ENCODE measurements around the gene HEXA. TPM values are rescaled to one million over a fixed set of nuclear protein-coding genes. Genes with fewer than 3 reads are reported as not detected.

The HEXA gene
- total and polyA plus RNA-seq, 2 of the 8 experiments (the other 6 are each of a cell fraction or from before 2014, with no cell fraction given), result 52.5 to 73.7 TPM

DNA sequence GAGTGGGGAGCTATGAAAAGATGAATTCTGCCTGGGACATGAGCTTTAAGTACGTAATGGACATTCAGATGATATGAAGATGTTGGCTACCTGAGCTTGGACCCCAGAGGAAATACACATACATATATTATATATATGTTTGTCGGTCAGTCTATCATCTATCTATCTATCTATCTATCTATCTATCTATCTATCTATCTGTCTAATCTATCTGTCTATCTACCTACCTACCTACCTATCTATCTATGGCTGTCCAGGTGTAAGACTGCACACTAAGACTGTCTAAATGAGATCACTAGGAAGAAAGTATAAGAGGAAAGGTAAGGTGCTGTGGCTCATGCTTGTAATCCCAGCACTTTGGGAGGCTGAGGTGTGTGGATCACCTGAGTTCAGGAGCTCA lies 37.7 kb downstream of the HEXA start:
- Histone ChIP-seq H3K23me2 (ENCODE audit: low read depth, low read length) (no peaks in the 10 kb centered on the region; the same call in 1 of the 2 replicates), H3K14ac (ENCODE audit: insufficient read length) (no peak overlapping the region), H3K56ac (replicated peaks; ENCODE audit: insufficient read length, low read depth, low read length) (no peak overlapping the region), H2BK15ac (ENCODE audit: low read length) (no peak overlapping the region), H2BK12ac (ENCODE audit: low read depth, low read length) (no peak overlapping the region), H4K91ac (replicated peaks; ENCODE audit: insufficient read length, low read length) (no peak overlapping the region), H3K79me2 (ENCODE audit: control insufficient read depth in 1 of 2, insufficient read depth in 2 of 2, low read length in 2 of 2) (no peaks in the 10 kb centered on the region), H4K8ac (ENCODE audit: extremely low read depth, insufficient read depth, low read length) (no peak overlapping the region), H3K79me1 (ENCODE audit: low read depth, low read length) (no peaks in the 10 kb centered on the region), H3K18ac (ENCODE audit: extremely low read depth, low read length) (no peak overlapping the region), H3K9me3 (ENCODE audit: insufficient read depth in 2 of 2, low read depth in 1 of 2, low read length in 1 of 2) (no peaks in the 10 kb centered on the region), H3K4me2 (ENCODE audit: insufficient read depth in 1 of 2, low read depth in 2 of 2, low read length in 2 of 2) (no peak overlapping the region), H3K23ac (ENCODE audit: insufficient read length) (no peak overlapping the region), H2AK5ac (ENCODE audit: low read depth, low read length) (no peak overlapping the region), H3K4me3 (ENCODE audit: extremely low read depth in 1 of 4, insufficient read depth in 2 of 4, low read depth in 3 of 4, low read length in 4 of 4) (no peak overlapping the region), H3K27ac (ENCODE audit: low read depth, low read length) (no peak overlapping the region), H3K4ac (replicated peaks; ENCODE audit: insufficient read length, low read depth, low read length) (no peak overlapping the region), H3K4me1 (replicated peaks in 1 of 4; ENCODE audit: control insufficient read depth in 3 of 4, insufficient read depth in 4 of 4, low read length in 3 of 4) (peaks cover 0 to 2% (median 2%) of the 10 kb centered on the region in 4 experiments; a peak in 4 of 7 replicates), H2BK20ac (ENCODE audit: low read length) (no peak overlapping the region), H2BK120ac (replicated peaks; ENCODE audit: low read depth, low read length) (no peak overlapping the region), H4K5ac (ENCODE audit: insufficient read length, low read depth, low read length) (no peak overlapping the region), H3K36me3 (ENCODE audit: control insufficient read depth in 2 of 4, insufficient read depth in 4 of 4, low read length in 3 of 4) (no peaks in the 10 kb centered on the region), H2AFZ (ENCODE audit: low read length) (no peak overlapping the region), H3K27me3 (replicated peaks in 1 of 4; ENCODE audit: control insufficient read depth in 3 of 4, extremely low read depth in 1 of 4, insufficient read depth in 3 of 4, low read length in 3 of 4) (no peaks in the 10 kb centered on the region), H3K9ac (replicated peaks in 1 of 4; ENCODE audit: extremely low read depth in 1 of 4, low read depth in 3 of 4, low read length in 3 of 4) (no peak overlapping the region), H4K20me1 (replicated peaks in 1 of 2; ENCODE audit: control insufficient read depth in 1 of 2, insufficient read depth in 2 of 2, low read length in 2 of 2) (peaks cover 0 to 1% of the 10 kb centered on the region in 2 experiments), H2BK5ac (ENCODE audit: low read depth, low read length) (no peak overlapping the region)
- no peak for DNase-seq (ENCODE audit: low read depth in 1 of 2, low spot score in 2 of 2)
- ChIA-PET CTCF (ENCODE audit: partially characterized antibody) (interaction anchor here (1.2 to 4.7 kb wide), 2 partner anchors 25 to 333 kb away, joined by 3 to 30 read pairs; no protein-coding TSS in a partner anchor), POLR2A (ENCODE audit: partially characterized antibody) (interaction anchor here (1.8 kb wide), 1 partner anchor 18 kb away, joined by 4 read pairs; the partner anchor contains the start of gene CELF6)
- 85% methylated on average over 2 of the region's 2 CpGs; no CpG with 5 or more reads in 1 of the 2 experiments for WGBS, 2 experiments (ENCODE audit: extremely low coverage in 1 of 2, insufficient coverage in 1 of 2, insufficient read length in 1 of 2, insufficient replicate concordance in 2 of 2, low coverage in 1 of 2, low lambda C conversion rate in 2 of 2, missing lambda C conversion rate in 1 of 2)
- no peak for FAIRE-seq
- TF ChIP-seq SAP30 (IDR thresholded peaks at IDR 0.05; ENCODE audit: insufficient read depth, insufficient replicate concordance, low read length) (no peak), ASH2L (IDR thresholded peaks at IDR 0.05; ENCODE audit: low read length) (no peak), RFX5 (IDR thresholded peaks at IDR 0.05; ENCODE audit: borderline replicate concordance, low read depth, low read length) (no peak), RBBP5 (IDR thresholded peaks at IDR 0.05; ENCODE audit: borderline replicate concordance, low read depth, low read length) (no peak), EP300 (IDR thresholded peaks at IDR 0.05; ENCODE audit: borderline replicate concordance in 1 of 2, low read depth in 2 of 2, low read length in 2 of 2) (no peak), CHD1 (IDR thresholded peaks at IDR 0.05; ENCODE audit: low read depth, low read length) (no peak), RAD21 (IDR thresholded peaks at IDR 0.05 in 1 of 2, conservative IDR thresholded peaks at IDR 0.05 in 1 of 2; ENCODE audit: low read depth in 2 of 2, low read length in 2 of 2) (no peak), TAF1 (IDR thresholded peaks at IDR 0.05; ENCODE audit: low read depth, low read length) (no peak), RXRA (IDR thresholded peaks at IDR 0.05; ENCODE audit: insufficient read depth, low read depth, low read length) (no peak), GABPA (IDR thresholded peaks at IDR 0.05; ENCODE audit: borderline replicate concordance, insufficient read depth, low read length) (no peak), SP1 (IDR thresholded peaks at IDR 0.05; ENCODE audit: low read depth, low read length) (no peak), GTF2F1 (IDR thresholded peaks at IDR 0.05; ENCODE audit: borderline replicate concordance, low read depth, low read length) (no peak), HDAC6 (IDR thresholded peaks at IDR 0.05; ENCODE audit: low read depth, low read length) (no peak), TAF7 (optimal IDR thresholded peaks at IDR 0.05; ENCODE audit: borderline replicate concordance, low read depth, low read length) (no peak)
